WERI-Rb-1 (cell line): ENCODE results near the gene OSBPL10.

Experiments
- DNase-seq: peaks from one replicate; pipeline ENCODE4 v3.0.0-alpha.2; 2020
- H3K27ac ChIP-seq: fragments of 250-450 bp; sonication (Bioruptor Pico); 2 replicates; pipeline ENCODE4 v1.5.1; 2020; ENCODE audit warnings: mild to moderate bottlenecking, moderate library complexity
- H3K27me3 ChIP-seq: fragments of 250-450 bp; sonication (Bioruptor Pico); 2 replicates; pipeline ENCODE4 v1.5.1; 2021; ENCODE audit warnings: mild to moderate bottlenecking, low read depth, moderate library complexity; ENCODE audit not compliant: insufficient read depth, severe bottlenecking
- H3K36me3 ChIP-seq: fragments of 250-450 bp; sonication (Bioruptor Pico); 2 replicates; pipeline ENCODE4 v1.5.1; 2020; ENCODE audit warnings: mild to moderate bottlenecking, moderate library complexity
- H3K4me3 ChIP-seq: 2 replicates; pipeline ENCODE4 v1.5.1; 2011; ENCODE audit warnings: low read depth, mild to moderate bottlenecking, control low read depth, low read length
- H3K9me3 ChIP-seq: fragments of 250-450 bp; sonication (Bioruptor Pico); 2 replicates; pipeline ENCODE4 v1.5.1; 2021; ENCODE audit warnings: mild to moderate bottlenecking, moderate library complexity; ENCODE audit not compliant: severe bottlenecking
- CTCF ChIP-seq: IDR thresholded peaks from 2 replicates; pipeline ENCODE4 v1.5.1; 2011; ENCODE audit warnings: low read depth, mild to moderate bottlenecking, control low read depth, inconsistent platforms, low read length

Gene OSBPL10

DNA sequence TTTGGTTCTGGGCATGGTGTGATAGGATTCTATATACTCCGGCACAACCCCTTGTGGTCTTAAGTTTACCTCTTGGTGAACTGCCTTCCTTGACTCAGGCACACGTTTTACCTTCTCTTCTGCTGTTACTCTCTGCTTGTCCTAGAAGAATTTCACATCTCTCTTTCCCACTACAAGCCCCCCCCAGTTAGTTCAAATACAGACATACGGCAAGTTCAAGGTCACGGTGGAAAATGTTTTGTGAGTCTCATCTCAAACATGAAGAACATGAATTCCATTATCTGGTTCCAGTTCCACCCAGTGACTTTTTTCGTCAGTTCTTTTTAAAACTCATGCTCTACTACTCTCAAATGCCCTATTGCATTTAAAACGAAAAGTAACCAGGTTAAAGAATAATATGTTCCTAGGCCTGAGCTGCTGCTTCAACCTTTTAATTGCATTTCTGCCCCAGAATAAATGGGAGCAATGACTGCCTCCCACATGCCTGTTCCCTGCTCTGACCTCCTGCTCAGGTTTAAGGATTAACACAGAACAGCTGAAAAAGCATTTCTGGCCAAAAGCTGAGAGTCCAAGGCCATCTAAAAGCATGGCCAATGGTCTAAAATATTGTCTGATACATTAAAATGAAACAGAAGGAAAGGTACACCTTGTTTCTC, 132.8 kb downstream of the OSBPL10 start:
- H3K27ac ChIP-seq: no peak overlapping the region

DNA sequence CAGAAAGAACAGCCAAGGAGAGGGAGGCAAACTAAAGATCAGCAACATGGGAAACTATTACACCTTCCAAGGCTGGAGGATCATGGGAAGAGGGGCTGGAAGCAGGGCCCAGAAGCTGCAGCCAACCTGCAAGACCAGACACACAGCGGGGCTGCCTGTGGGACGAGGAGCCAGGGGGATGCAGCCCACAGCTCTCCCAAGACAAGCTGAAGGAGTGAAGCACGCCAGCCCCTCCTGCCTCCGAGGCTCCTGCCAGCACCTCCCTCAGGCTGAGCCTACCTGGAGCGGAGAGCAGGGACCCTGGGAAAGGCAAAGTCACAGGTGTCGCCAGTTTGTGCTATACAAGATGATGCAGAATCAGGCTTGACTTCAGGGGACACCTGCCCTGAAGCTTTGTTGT, 133.3 kb downstream of the OSBPL10 start:
- Histone ChIP-seq H3K36me3 (no peaks in the 10 kb centered on the region), H3K4me3 (no peak overlapping the region), H3K27me3 (no peaks in the 10 kb centered on the region), H3K27ac (no peak overlapping the region), H3K9me3 (no peaks in the 10 kb centered on the region)
- DNase-seq: no peak
- TF ChIP-seq CTCF: no peak

More for the DNA sequence above, 132.8 kb downstream of the OSBPL10 start:
- H3K36me3 ChIP-seq: no peaks in the 10 kb centered on the region
- no peak overlapping the region for H3K4me3 ChIP-seq
- no peaks in the 10 kb centered on the region for H3K27me3 ChIP-seq
- no peaks in the 10 kb centered on the region for H3K9me3 ChIP-seq
- DNase-seq: no peak
- no peak for TF ChIP-seq CTCF

DNA sequence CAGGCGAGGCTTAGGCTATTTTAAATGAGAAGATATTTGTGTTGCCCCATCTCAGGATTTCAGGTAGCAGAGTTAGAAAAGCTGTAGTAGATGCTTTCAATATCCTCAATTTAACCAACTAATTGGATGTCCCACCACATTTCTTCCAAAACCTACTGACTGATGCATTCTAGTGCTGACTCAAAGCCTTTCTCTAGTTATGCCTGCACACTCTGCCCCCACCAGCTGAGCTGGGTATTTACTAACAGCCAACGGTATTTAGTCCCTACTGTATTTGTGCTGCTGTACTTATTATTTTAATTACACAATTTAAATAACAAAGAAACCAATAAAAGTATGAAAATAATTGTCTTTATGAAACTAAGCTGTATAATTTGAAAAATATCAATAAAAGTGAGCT, 139.5 kb downstream of the OSBPL10 start:
- no peak for DNase-seq
- H3K27me3 ChIP-seq: no peaks in the 10 kb centered on the region
- no peak overlapping the region for H3K27ac ChIP-seq
- H3K4me3 ChIP-seq: no peak overlapping the region
- H3K36me3 ChIP-seq: no peaks in the 10 kb centered on the region
- no peak for TF ChIP-seq CTCF
- no peaks in the 10 kb centered on the region for H3K9me3 ChIP-seq

GRCh38 chr3:31840252-31840651, 140.8 kb downstream of the OSBPL10 start:
- Histone ChIP-seq H3K27ac (no peak overlapping the region), H3K27me3 (no peaks in the 10 kb centered on the region), H3K4me3 (no peak overlapping the region), H3K36me3 (no peaks in the 10 kb centered on the region), H3K9me3 (no peaks in the 10 kb centered on the region)
- no peak for TF ChIP-seq CTCF
- no peak for DNase-seq

GRCh38 chr3:31839144-31839917, 141.7 kb downstream of the OSBPL10 start:
- DNase-seq: no peak
- no peak overlapping the region for H3K27ac ChIP-seq
- no peak overlapping the region for H3K4me3 ChIP-seq
- TF ChIP-seq CTCF: no peak
- no peaks in the 10 kb centered on the region for H3K9me3 ChIP-seq
- no peaks in the 10 kb centered on the region for H3K36me3 ChIP-seq
- no peaks in the 10 kb centered on the region for H3K27me3 ChIP-seq
